ENCODE data around the gene KIAA1217.

Gene KIAA1217

DNA sequence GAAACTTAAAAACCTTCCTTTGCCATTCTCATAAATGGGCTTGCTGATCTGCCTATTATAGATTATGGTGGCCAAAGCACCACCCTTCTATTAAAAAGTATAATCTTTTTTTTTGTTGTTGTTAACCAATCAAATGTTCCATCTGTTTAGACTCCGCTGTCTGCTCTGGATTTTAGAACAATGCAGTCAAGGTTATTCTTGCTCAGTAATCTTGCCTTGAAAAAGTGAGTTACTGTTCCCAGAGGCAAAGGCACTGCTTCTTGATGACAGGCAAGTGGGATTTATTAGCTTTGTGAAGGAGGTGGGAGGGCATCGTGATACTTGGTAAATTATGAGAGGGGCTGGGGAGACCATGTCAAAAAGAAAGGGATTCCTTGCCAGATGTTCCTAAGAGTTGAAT is 143.5 kb downstream of the KIAA1217 start:
- DNase-seq (ENCODE audit: low read depth): no peak

GRCh38 chr10:24353319-24353718 is 144.4 kb downstream of the KIAA1217 start:
- H3K4me3 ChIP-seq (ENCODE audit: control insufficient read depth, low read depth, low read length): no peak overlapping the region
- TF ChIP-seq CTCF (conservative IDR thresholded peaks at IDR 0.05; ENCODE audit: control insufficient read depth, insufficient read depth, low read depth, low read length): no peak
- no peak for DNase-seq (ENCODE audit: low read depth)

More for the DNA sequence above, 143.5 kb downstream of the KIAA1217 start:
- TF ChIP-seq CTCF (conservative IDR thresholded peaks at IDR 0.05; ENCODE audit: control insufficient read depth, insufficient read depth, low read depth, low read length): no peak
- no peak overlapping the region for H3K4me3 ChIP-seq (ENCODE audit: control insufficient read depth, low read depth, low read length)

- no peak for DNase-seq (ENCODE audit: low read depth)
- H3K4me3 ChIP-seq (ENCODE audit: control insufficient read depth, low read depth, low read length): no peak overlapping the region
- no peak for TF ChIP-seq CTCF (conservative IDR thresholded peaks at IDR 0.05; ENCODE audit: control insufficient read depth, insufficient read depth, low read depth, low read length)
Observed at GRCh38 chr10:24355056-24355688, 146.2 kb downstream of the KIAA1217 start.

- DNase-seq (ENCODE audit: low read depth): no peak
- TF ChIP-seq CTCF (conservative IDR thresholded peaks at IDR 0.05; ENCODE audit: control insufficient read depth, insufficient read depth, low read depth, low read length): no peak
- no peak overlapping the region for H3K4me3 ChIP-seq (ENCODE audit: control insufficient read depth, low read depth, low read length)
Observed at GRCh38 chr10:24357344-24358004, 148.5 kb downstream of the KIAA1217 start.

DNA sequence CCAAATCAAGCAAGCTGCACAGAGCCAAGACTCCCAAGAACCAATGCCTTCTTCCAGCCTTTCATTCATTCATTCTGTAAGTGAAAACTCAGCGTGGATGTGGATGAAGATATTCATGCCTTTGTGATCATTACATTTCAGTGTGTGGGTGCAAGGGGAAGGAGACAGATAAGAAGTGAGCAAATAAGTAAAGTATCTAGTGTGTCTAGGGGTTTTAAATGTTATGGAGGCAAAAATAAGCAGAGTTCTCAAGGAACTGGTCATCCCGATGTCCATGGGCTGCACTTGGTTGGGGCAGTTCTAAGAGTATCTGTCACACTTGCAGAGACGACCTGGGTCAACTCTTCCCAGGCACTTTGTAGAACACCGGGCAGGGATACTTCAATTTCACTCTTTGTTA is 149.1 kb downstream of the KIAA1217 start:
- TF ChIP-seq CTCF (conservative IDR thresholded peaks at IDR 0.05; ENCODE audit: control insufficient read depth, insufficient read depth, low read depth, low read length): no peak
- no peak for DNase-seq (ENCODE audit: low read depth)

DNA sequence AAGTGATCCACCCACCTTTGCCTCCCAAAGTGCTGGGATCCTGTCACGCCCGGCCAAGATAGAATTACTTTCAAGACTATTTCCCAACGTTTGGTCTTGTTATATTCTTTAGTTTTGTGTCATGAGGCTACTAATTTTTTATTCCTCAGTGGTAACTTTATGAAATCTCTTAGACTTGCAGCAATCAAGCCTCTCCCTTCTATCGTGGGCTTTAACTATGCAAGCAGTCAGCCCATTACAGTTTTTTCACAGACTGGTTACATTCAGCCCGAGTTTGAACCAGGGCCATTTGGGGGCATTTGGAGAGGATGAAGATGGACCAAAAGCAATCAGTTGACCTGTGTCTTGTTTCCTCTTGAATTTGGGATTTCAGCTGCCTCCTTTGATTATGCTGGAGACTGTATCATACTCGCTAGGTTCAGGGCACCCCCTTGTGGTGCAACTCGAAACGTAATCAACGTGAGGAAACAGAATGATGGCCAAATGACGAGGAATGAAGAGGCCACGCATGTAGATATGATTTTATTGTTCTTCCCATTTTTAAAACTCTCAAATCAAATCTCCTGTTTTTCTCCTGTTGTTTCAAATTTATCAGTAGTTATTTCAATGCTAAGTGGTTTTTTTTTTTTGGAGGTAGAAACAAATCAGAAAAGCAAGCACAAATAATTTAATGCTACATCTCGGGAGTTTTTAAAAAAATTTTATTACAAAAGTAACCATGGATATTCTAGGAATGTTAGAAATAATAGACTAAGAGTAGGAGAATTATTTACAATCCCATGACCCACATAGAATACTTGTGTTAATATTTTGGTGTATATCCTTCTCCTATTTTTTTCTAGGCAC is 151.6 kb downstream of the KIAA1217 start:
- peak; percentile 90 for TF ChIP-seq CTCF (conservative IDR thresholded peaks at IDR 0.05; ENCODE audit: control insufficient read depth, insufficient read depth, low read depth, low read length)
- no peak overlapping the region for H3K4me3 ChIP-seq (ENCODE audit: control insufficient read depth, low read depth, low read length)
- peak; percentile 79 for DNase-seq (ENCODE audit: low read depth)

More for the DNA sequence above, 149.1 kb downstream of the KIAA1217 start:
- H3K4me3 ChIP-seq (ENCODE audit: control insufficient read depth, low read depth, low read length): no peak overlapping the region
